Measurements from ENCODE around the gene IGSF8. TPM values are rescaled to one million over a fixed set of nuclear protein-coding genes. Genes with fewer than 3 reads are reported as not detected.

IGSF8 gene
- total RNA-seq, 1 donor from 2014 or later: 45.9 TPM

DNA sequence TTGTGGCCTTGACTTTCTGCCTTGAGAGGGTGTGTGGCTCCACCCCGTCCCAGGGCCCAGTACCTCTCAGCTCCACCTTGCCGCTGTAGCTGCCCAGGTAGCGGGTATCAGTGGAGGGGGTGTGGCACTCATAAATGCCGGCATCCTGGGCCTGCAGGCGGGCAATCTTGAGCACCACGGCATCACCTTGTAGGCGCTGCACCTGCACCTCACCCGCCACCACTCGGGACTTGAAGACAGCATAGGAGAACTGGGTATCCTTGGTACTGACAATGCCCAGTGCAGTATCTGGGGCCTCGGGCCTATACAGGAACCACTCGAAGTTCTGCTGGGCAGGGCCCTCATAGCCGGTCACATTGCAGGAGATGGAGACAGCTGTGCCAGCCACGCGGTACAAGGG, 3.6 kb downstream of the IGSF8 start:
- no peak for DNase-seq
- Mint-ChIP-seq H3K4me3 (ENCODE audit: unreplicated experiment) (no peak overlapping the region), H3K27ac (ENCODE audit: unreplicated experiment) (no peak overlapping the region), H3K9me3 (ENCODE audit: unreplicated experiment) (peaks cover 11% of the 10 kb centered on the region), H3K27me3 (ENCODE audit: unreplicated experiment) (peaks cover 11% of the 10 kb centered on the region), H3K36me3 (ENCODE audit: unreplicated experiment) (no peaks in the 10 kb centered on the region), H3K4me1 (ENCODE audit: low read depth, unreplicated experiment) (peaks cover 15% of the 10 kb centered on the region)
- TF ChIP-seq, protein P1, sequence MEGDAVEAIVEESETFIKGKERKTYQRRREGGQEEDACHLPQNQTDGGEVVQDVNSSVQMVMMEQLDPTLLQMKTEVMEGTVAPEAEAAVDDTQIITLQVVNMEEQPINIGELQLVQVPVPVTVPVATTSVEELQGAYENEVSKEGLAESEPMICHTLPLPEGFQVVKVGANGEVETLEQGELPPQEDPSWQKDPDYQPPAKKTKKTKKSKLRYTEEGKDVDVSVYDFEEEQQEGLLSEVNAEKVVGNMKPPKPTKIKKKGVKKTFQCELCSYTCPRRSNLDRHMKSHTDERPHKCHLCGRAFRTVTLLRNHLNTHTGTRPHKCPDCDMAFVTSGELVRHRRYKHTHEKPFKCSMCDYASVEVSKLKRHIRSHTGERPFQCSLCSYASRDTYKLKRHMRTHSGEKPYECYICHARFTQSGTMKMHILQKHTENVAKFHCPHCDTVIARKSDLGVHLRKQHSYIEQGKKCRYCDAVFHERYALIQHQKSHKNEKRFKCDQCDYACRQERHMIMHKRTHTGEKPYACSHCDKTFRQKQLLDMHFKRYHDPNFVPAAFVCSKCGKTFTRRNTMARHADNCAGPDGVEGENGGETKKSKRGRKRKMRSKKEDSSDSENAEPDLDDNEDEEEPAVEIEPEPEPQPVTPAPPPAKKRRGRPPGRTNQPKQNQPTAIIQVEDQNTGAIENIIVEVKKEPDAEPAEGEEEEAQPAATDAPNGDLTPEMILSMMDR (IDR thresholded peaks at IDR 0.05; ENCODE audit: partially characterized antibody, unreplicated experiment): no peak

DNA sequence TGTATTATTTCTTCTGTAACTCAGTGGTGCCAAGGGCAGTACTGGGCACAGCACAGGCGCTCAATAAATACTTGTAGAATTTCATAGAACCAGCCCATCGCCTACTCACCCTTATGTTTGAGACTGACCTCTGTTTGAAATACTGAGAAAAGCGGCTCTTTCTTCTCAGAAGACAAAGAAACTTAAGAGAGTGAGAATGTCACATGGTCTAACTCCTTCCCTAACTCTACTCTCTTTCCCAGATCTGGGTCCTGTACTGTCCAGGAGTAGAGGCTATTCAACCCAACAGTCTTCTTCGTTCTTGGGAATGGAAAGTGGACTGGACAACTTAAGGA, 4.2 kb downstream of the IGSF8 start:
- Mint-ChIP-seq H3K4me1 (ENCODE audit: low read depth, unreplicated experiment) (peaks cover 15% of the 10 kb centered on the region), H3K4me3 (ENCODE audit: unreplicated experiment) (no peak overlapping the region), H3K9me3 (ENCODE audit: unreplicated experiment) (peaks cover 11% of the 10 kb centered on the region), H3K36me3 (ENCODE audit: unreplicated experiment) (no peaks in the 10 kb centered on the region), H3K27me3 (ENCODE audit: unreplicated experiment) (peaks cover 11% of the 10 kb centered on the region), H3K27ac (ENCODE audit: unreplicated experiment) (no peak overlapping the region)
- no peak for DNase-seq
- TF ChIP-seq, protein P1 (IDR thresholded peaks at IDR 0.05; ENCODE audit: partially characterized antibody, unreplicated experiment): no peak

DNA sequence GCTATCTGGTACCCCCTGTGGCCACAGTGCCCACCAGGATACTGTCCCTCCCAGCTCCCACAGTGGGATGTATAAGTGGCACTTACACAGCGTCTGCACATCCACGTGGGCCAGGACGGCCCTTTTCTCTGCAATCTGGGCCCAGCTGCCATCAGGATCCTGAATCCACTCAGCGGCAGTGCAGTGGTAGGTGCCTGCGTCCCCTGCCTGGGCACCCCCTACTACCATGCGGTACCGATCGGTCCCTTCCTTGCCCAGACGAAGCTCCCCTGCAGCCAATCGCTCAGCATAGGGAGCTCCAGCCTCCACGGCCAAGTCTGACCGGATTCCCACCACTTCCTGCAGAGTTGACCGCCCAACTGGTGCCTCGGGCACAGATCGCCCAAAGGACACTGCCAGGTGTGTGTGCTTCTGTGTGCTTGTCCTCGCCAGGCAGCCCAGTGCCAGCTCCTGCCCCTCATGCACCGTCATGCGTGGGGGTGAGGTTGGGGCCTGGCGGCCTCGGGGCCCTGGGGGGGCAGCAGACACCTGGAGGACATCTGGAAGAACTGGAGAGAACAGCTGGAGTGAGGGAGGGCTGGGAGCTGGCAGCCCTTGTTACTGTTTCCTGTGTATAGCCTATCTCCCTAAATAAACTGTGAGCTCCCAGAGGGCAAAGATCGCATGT, 4.7 kb downstream of the IGSF8 start:
- H3K4me3 Mint-ChIP-seq (ENCODE audit: unreplicated experiment): no peak overlapping the region
- H3K27me3 Mint-ChIP-seq (ENCODE audit: unreplicated experiment): peaks cover 11% of the 10 kb centered on the region
- no peak for DNase-seq
- peaks cover 11% of the 10 kb centered on the region for H3K9me3 Mint-ChIP-seq (ENCODE audit: unreplicated experiment)
- H3K4me1 Mint-ChIP-seq (ENCODE audit: low read depth, unreplicated experiment): peaks cover 15% of the 10 kb centered on the region
- no peak overlapping the region for H3K27ac Mint-ChIP-seq (ENCODE audit: unreplicated experiment)
- TF ChIP-seq, protein P1 (IDR thresholded peaks at IDR 0.05; ENCODE audit: partially characterized antibody, unreplicated experiment): no peak
- no peaks in the 10 kb centered on the region for H3K36me3 Mint-ChIP-seq (ENCODE audit: unreplicated experiment)

DNA sequence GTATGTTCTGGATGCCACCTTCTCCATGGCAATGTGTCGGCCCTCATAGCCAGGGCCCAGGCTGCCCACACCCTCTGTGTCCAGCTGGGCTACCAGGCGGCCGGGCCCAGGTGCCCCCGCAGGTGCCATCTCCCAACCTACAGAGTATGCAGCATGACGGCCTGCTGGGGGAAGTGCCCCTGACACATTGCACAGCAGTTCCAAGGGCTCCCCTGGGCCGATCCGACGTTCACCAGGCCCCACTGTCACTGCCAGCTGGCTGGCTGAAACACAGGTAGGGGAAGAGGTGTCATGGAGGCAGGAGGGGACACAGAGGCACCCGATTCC, 5.4 kb downstream of the IGSF8 start:
- no peak overlapping the region for H3K27ac Mint-ChIP-seq (ENCODE audit: unreplicated experiment)
- no peak for DNase-seq
- peaks cover 11% of the 10 kb centered on the region for H3K27me3 Mint-ChIP-seq (ENCODE audit: unreplicated experiment)
- H3K4me3 Mint-ChIP-seq (ENCODE audit: unreplicated experiment): no peak overlapping the region
- TF ChIP-seq, protein P1 (IDR thresholded peaks at IDR 0.05; ENCODE audit: partially characterized antibody, unreplicated experiment): no peak
- no peaks in the 10 kb centered on the region for H3K36me3 Mint-ChIP-seq (ENCODE audit: unreplicated experiment)
- peaks cover 12% of the 10 kb centered on the region for H3K9me3 Mint-ChIP-seq (ENCODE audit: unreplicated experiment)
- H3K4me1 Mint-ChIP-seq (ENCODE audit: low read depth, unreplicated experiment): peaks cover 15% of the 10 kb centered on the region

DNA sequence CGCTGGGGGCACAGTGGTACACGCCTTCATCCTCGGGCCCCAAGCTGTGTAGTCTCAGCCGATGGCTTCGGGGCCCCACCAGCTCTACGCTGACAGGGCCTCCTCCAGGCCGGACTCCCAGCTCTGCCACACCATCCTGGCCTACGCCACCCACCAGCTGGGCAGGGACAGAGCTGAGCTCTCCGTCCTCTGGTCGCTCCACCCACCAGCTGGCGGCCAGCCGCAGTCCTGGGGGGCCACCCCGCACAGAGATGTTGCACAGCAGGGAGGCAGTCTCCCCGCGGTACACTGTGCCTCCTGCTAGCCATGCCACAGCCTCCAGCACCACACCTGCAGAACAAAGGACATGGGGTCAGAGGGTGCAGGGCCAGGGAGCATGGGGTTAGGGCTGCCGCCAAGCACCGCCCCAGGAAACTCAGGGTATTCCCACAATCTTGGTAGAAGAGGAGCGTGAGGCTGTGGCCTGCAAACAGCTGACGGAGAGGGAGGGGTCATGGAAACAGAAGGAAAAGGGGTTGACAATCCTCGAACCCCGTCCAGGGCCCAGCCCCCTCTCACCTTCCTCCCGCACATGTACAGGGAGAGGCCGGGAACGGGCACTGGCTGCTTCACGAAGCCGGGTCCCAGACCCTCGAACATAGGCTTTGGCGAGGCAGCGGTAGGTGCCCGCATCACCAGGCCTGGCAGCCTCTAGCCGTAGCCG, 5.9 kb downstream of the IGSF8 start:
- Mint-ChIP-seq H3K36me3 (ENCODE audit: unreplicated experiment) (no peaks in the 10 kb centered on the region), H3K27ac (ENCODE audit: unreplicated experiment) (no peak overlapping the region), H3K27me3 (ENCODE audit: unreplicated experiment) (peaks cover 9% of the 10 kb centered on the region), H3K9me3 (ENCODE audit: unreplicated experiment) (peaks cover 11% of the 10 kb centered on the region), H3K4me3 (ENCODE audit: unreplicated experiment) (no peak overlapping the region), H3K4me1 (ENCODE audit: low read depth, unreplicated experiment) (peaks cover 11% of the 10 kb centered on the region)
- TF ChIP-seq, protein P1 (IDR thresholded peaks at IDR 0.05; ENCODE audit: partially characterized antibody, unreplicated experiment): no peak
- DNase-seq: no peak
